Colonic mucosa (tissue), 4 donors: ENCODE measurements around the gene FTO. TPM values are rescaled to one million over a fixed set of nuclear protein-coding genes. Genes with fewer than 3 reads are reported as not detected.

Experiments
- DNase-seq: peaks from one replicate; pipeline ENCODE4 v3.0.0-alpha.2; 2020
- H3K27ac ChIP-seq: fragments of 200-600 bp; one replicate; pipeline ENCODE4 v1.8.0; 2021
- H3K27me3 ChIP-seq: fragments of 200-600 bp; one replicate; pipeline ENCODE4 v1.8.0; 2021
- H3K36me3 ChIP-seq: fragments of 200-600 bp; one replicate; pipeline ENCODE4 v1.8.0; 2021
- H3K4me1 ChIP-seq: fragments of 200-600 bp; one replicate; pipeline ENCODE4 v1.8.0; 2021; ENCODE audit warnings: mild to moderate bottlenecking
- H3K4me3 ChIP-seq: fragments of 200-600 bp; one replicate; pipeline ENCODE4 v1.8.0; 2021
- H3K9ac ChIP-seq, 2 donors: one replicate each; pipeline ENCODE4 v1.7.0; 2013; ENCODE audit warnings: control low read depth in 2 of 2, low read depth in 2 of 2, low read length in 2 of 2
- H3K9me3 ChIP-seq: fragments of 200-600 bp; one replicate; pipeline ENCODE4 v1.8.0; 2021
- intact Hi-C: fragments of 100-400 bp; cut with DNase I; formaldehyde crosslinking; loops from one replicate; pipeline ENCODE4 v1.14.1; 2022
- total RNA-seq, 2 donors: library from RNA; stranded (reverse); fragmentation: NEBNext Ultra II Directional in 1 of 2; extraction: Animal tissue kit (Norgen Biotek cat#: 25700) in 1 of 2; gene quantifications; one replicate each; pipeline ENCODE4 v1.2.1, GENCODE V29; 2021
- TF ChIP-seq, protein P1 (sequence below): fragments of 200-600 bp; IDR thresholded peaks from one replicate; pipeline ENCODE4 v1.8.0; 2022; ENCODE audit warnings: antibody characterized with exemption, mild to moderate bottlenecking
- donor health status: healthy.
- donor health status: DM: no; HTN: no; CAD: no.
- donor health status: DM: no; HTN: no; CAD: no.

FTO gene
- total RNA-seq, 2 donors from 2014 or later: 38.3 to 39.2 TPM

DNA sequence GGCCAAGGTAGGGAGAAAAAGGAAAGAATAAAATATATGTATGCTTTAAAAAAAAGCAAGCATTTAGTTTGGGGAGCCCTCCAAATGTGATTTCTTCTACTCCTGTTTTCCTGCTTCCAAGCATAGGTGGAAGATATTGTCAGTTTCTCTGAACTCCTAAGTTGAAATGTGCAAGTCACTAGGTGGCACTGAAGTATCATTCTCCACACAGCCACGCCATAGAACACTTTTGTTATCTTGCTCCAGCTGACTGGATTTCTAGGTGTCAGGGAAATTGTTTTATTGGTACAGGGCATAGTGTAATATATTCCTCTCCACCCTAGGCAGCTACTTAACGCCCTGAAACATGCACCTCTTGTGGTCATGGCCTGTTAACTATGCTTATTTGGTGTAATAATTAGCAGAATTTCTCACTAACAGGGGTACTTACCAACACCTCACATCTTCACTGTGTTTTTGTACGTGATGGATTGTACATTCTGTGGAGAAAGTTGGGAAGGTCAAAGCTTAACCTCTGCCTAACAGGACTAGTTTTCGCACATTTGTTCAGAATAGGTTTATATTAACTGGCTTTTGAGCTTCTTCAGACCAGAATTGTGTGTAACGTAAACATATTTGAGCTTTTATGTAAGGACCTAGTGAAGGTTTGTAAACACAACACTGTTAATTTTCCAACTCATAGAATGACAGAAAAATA is 69.3 kb downstream of the FTO start:
- Histone ChIP-seq H3K4me3 (no peak overlapping the region), H3K4me1 (peaks cover 7% of the 10 kb centered on the region), H3K27me3 (no peaks in the 10 kb centered on the region), H3K9me3 (no peaks in the 10 kb centered on the region), H3K36me3 (no peaks in the 10 kb centered on the region), H3K27ac (no peak overlapping the region), H3K9ac (no peak overlapping the region)
- TF ChIP-seq, protein P1, sequence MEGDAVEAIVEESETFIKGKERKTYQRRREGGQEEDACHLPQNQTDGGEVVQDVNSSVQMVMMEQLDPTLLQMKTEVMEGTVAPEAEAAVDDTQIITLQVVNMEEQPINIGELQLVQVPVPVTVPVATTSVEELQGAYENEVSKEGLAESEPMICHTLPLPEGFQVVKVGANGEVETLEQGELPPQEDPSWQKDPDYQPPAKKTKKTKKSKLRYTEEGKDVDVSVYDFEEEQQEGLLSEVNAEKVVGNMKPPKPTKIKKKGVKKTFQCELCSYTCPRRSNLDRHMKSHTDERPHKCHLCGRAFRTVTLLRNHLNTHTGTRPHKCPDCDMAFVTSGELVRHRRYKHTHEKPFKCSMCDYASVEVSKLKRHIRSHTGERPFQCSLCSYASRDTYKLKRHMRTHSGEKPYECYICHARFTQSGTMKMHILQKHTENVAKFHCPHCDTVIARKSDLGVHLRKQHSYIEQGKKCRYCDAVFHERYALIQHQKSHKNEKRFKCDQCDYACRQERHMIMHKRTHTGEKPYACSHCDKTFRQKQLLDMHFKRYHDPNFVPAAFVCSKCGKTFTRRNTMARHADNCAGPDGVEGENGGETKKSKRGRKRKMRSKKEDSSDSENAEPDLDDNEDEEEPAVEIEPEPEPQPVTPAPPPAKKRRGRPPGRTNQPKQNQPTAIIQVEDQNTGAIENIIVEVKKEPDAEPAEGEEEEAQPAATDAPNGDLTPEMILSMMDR: peak; percentile 50
- peak; percentile 68 for DNase-seq
- intact Hi-C loops: loop anchor here (10.0 kb wide), 1 partner anchor 172 kb away; no protein-coding TSS in a partner anchor

DNA sequence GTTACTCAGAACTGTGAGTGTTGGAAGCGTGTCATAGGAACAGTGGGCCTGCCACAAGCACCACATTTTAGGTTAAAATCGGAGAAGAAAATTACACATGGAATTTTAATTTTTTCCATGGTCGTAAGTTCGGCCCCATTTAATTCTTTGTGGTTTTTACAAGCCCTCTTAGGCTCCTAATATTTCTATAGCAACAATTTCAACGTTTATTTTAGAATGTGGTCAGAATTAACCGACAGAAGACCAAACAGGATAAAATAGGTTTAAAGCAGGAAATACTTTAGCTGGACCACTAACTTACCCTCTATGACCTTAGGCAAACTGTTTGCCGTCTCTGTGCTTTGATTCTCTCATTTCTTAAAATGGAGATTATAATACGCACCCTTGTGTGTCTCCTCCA is 69.9 kb downstream of the FTO start:
- Histone ChIP-seq H3K4me1 (peaks cover 7% of the 10 kb centered on the region), H3K9ac (peak overlapping the region in 1 of 2 donors; percentile 46), H3K27ac (no peak overlapping the region), H3K9me3 (no peaks in the 10 kb centered on the region), H3K4me3 (no peak overlapping the region), H3K36me3 (no peaks in the 10 kb centered on the region), H3K27me3 (no peaks in the 10 kb centered on the region)
- DNase-seq: no peak
- intact Hi-C loops: loop anchor here (10.0 kb wide), 1 partner anchor 171 kb away; no protein-coding TSS in a partner anchor
- TF ChIP-seq, protein P1: no peak

DNA sequence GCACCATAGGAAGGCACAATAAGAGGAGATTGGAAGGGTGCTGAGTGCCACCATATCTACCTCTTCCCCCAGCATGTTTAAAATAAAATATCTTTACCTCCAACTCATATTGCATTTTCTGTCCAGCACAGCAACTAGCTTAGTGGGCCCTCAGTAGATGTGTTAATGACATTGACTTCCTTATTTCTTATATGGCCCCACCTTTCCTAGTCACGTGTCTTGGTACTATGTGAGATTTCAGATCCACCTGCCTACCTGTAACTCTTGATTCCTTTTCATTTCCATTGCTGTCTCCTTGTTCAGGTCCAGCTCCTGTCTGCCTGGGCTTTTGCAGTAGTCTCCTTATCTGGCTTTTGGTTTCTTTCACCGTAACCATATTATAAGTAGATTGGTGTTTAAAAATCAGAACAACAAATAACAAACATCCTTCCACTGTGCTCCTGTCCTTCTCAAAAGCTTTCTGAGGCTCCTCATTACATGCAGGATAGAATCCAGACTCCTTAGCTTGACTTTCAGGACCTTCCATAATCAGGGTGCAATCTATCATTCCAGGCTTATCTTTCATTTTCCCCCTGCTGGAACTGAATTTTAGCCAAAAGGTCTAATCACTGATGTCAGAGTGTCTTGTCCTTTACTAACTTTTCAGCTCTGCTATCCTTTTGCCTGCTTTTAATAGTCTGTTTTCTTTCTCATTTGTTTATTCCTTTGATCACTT is 71.3 kb downstream of the FTO start:
- TF ChIP-seq, protein P1: no peak
- Histone ChIP-seq H3K9me3 (no peaks in the 10 kb centered on the region), H3K27me3 (no peaks in the 10 kb centered on the region), H3K36me3 (no peaks in the 10 kb centered on the region), H3K9ac (no peak overlapping the region), H3K4me1 (peaks cover 12% of the 10 kb centered on the region), H3K27ac (peak overlapping the region; percentile 45), H3K4me3 (no peak overlapping the region)
- intact Hi-C loops: loop anchor here (10.0 kb wide), 1 partner anchor 170 kb away; no protein-coding TSS in a partner anchor
- no peak for DNase-seq

DNA sequence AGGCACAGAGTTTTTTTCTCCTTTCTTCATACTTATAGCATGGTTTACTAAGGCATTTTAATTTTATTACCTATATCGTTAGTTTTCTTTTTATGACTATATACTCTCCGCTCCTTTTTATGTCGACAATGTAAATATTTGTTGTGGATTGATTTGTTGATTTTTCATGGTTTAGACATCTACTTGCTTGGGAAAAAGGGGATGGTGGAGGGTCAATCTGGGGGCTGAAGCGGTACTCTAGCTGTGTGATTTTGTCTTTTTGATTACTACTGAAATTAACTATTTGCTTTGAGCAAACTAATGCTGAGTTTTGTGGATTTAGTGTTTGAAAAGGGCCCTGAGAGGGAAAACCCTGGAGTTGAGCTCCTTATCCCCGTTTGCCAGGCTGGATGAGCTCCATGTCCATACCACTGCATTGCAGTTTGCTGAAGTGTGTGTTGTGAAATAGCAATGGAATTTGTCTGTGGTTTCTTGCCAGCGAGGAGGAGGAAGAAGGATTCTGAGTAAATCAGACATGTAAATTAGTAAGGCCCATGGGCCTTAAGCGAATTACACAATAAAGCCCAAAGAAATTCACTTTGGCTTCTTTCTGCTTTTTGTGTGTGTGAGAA is 72.0 kb downstream of the FTO start:
- intact Hi-C loops: loop anchor here (10.0 kb wide), 1 partner anchor 169 kb away; no protein-coding TSS in a partner anchor
- no peaks in the 10 kb centered on the region for H3K36me3 ChIP-seq
- H3K9ac ChIP-seq: peak overlapping the region in 1 of 2 donors; percentile 14
- peak; percentile 62 for DNase-seq
- peak overlapping the region; percentile 45 for H3K27ac ChIP-seq
- no peaks in the 10 kb centered on the region for H3K9me3 ChIP-seq
- no peaks in the 10 kb centered on the region for H3K27me3 ChIP-seq
- peaks cover 12% of the 10 kb centered on the region for H3K4me1 ChIP-seq
- H3K4me3 ChIP-seq: no peak overlapping the region
- TF ChIP-seq, protein P1: no peak

DNA sequence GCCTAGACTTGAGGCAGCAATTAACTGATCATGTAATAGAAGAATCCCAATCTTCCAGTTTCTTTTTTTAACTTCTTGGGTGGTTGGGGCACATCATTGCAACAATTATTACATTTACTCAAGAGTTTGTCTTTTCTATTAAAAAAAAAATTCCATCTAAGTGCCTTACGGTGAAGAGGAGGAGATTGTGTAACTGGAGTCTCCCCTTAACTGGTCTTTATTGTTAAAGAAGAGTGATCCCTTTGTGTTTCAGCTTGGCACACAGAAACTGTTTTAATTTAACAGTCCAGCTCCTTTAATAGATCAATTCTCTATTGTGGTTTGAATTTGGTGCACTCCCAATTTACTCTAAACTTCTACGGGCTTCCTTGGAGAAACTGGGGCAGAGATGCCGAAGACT is 75.2 kb downstream of the FTO start:
- peaks cover 6% of the 10 kb centered on the region for H3K4me1 ChIP-seq
- H3K4me3 ChIP-seq: no peak overlapping the region
- DNase-seq: no peak
- H3K36me3 ChIP-seq: no peaks in the 10 kb centered on the region
- H3K27me3 ChIP-seq: no peaks in the 10 kb centered on the region
- intact Hi-C loops: loop anchor here (10.0 kb wide), 1 partner anchor 166 kb away; no protein-coding TSS in a partner anchor
- H3K9ac ChIP-seq: no peak overlapping the region
- TF ChIP-seq, protein P1: no peak
- no peak overlapping the region for H3K27ac ChIP-seq
- H3K9me3 ChIP-seq: no peaks in the 10 kb centered on the region
